GM21515 (cell line): ENCODE data around the gene STRBP.
"Not testable (repeated sequence)": the region's sequence is repeated elsewhere in the genome, so short reads cannot be mapped to it uniquely, and the experiment has no call there.

Source experiments
- ATAC-seq: cut with Tn5 transposase; IDR thresholded peaks from one replicate; pipeline ENCODE4 v1.9.1; 2021; ENCODE audit not compliant: unreplicated experiment

Gene STRBP

GRCh38 chr9:123268465-123269259, at the start of gene STRBP:
Gene STRBP (minus strand): TSS chr9:123268586. CDS start chr9:123184134, 84,452 bp downstream.
- peak; percentile 90 for ATAC-seq

DNA sequence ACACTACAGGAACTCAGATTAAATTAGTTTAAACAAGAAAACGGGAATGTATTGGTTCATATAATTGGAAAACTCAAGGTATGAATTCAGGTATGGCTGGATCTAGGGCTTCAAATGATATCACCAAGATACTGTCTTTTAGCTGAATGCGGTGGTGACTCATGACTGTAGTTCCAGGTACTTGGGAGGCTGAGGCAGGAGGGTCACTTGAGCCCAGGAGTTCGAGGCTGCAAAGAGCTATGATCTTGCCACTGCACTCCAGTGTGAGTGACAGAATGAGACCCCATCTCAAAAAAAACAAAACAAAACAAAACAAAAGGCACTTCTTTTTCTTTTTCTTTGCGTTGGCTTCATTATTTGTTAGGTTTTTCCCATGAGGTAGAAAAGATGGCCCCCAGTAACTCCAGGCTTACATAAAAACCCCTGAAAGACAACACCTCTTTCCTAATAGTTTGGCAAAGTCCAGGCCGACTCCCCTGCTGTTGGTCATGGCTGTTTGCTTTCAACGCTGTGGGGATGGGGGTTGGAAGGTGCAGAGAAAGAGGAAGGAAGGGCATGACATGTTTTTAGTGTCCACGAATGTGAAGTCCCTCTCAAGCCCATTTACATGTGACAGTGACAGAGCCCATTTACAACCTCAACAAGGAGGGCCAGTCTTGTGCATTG, 47.8 kb upstream of the STRBP start:
- no peak for ATAC-seq

DNA sequence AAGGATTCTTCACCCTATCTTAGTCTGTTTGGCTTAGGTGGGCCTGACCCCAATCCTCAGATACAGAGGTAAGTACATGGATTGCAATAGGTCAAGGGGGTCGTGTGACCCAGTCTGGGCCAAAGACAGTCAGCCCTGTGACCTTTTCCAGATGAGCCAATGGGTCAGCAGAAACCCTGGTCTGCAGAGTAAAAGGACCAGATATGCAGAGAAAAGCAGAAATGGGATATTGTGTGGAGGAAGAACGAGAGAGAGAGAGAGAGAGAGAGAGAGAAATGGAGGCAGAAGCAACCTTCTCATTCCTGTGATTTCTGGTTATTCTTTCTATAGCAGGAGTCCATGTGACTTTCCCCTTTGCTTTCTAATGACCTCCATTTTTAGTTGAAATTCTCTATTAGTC, 47.2 kb upstream of the STRBP start:
- ATAC-seq: no peak

DNA sequence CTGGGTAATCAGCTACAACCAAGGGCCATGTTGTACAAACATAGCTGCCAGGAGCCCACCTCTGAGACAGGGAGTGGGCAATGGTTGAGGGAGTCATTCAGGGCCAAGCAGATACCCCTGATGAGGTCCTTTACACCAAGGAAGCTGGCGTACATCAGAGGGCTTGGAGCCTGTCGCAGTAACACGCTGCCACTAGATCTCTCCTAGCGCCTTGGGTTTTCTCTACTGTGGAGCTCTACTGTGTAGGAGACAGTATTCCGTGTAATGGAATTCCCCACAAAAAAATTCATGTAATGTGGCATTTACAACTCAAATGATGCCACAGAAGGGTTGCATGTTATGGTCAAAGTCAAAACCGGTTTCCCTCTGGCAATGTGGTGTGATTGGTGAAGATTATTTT, 46.2 kb upstream of the STRBP start:
- no peak for ATAC-seq

- ATAC-seq: no peak
These were observed 44.0 kb upstream of the STRBP start for GRCh38 chr9:123312306-123312877.

GRCh38 chr9:123311250-123311752, 42.9 kb upstream of the STRBP start:
- no peak for ATAC-seq

DNA sequence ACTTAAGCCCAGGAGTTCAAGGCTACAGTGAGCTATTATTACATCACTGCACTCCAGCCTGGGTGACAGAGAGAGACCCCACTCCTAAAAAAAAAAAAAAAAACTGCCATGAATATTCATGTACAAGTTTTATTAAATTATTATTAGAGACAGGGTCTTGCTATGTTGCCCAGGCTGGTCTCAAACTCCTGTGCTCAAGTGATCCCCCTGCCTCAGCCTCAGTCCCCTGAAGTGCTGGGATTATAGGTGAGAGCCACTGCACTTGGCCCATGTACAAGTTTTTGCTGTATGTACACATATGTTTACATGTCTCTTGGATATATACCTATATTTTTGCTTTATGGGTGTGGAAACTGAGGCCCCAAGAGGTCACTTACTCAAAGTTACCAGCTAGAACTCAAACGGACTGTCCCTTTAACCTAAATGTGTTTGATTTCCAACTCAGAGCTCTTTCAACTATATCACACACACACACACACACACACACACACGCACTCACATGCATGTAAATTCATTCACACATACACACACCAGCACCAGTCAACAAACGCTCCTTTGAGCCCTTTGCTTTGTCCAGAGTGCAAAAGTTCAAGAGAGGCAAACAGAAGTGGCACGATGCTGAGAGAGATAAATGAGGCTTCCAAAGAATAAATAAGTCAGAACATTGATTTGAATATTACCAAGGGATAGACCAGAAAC, 42.3 kb upstream of the STRBP start:
- ATAC-seq: no peak

GRCh38 chr9:123309611-123310010, 41.2 kb upstream of the STRBP start:
- ATAC-seq: no peak

GRCh38 chr9:123305879-123306278, 37.5 kb upstream of the STRBP start:
- ATAC-seq: no peak

GRCh38 chr9:123304340-123304691, 35.9 kb upstream of the STRBP start:
- no peak for ATAC-seq

- no peak for ATAC-seq
These were observed 34.2 kb upstream of the STRBP start for GRCh38 chr9:123302348-123303214.

- ATAC-seq: not testable (repeated sequence)
These were observed 33.5 kb upstream of the STRBP start for GRCh38 chr9:123301936-123302335.

GRCh38 chr9:123300554-123300953, 32.2 kb upstream of the STRBP start:
- no peak for ATAC-seq

- ATAC-seq: no peak
These were observed 31.3 kb upstream of the STRBP start for GRCh38 chr9:123299558-123300126.

DNA sequence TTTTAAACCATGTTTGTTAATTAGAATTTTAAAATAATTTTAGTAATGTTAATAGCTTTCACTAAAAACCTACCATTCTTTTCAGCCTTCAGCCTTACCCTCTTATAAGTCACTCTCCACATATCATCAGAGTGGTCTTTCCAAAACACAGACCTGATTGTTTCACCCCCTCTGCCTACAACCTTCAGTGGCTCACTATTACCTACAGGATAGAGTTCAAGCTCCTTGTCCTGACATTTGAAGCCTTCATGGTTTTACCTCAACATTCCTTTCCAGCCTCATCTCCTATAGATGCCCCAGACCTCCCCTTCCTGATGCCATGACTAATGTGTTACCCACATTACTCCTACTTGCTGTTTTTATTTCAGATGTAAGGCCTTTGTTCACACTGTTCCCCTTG, 27.8 kb upstream of the STRBP start:
- no peak for ATAC-seq

DNA sequence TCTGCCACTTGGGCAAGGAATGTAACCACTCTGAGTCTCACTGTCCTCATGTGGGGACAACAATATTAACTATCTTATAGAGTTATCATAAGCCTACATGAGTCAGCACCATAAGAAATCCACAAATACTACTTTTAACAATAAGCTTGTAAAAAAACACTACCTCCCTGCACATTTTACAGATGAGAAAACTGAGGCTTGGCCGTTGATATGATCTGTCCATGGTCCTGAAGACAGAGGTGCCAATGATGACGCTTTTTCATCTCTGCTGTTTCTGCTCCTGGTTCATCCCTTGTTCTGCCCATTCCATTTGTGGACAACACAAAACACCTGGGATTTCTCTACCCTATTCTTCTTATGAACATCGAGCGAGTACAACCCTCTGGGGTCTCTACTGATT, 23.4 kb upstream of the STRBP start:
- ATAC-seq: no peak

GRCh38 chr9:123290764-123291163, 22.4 kb upstream of the STRBP start:
- no peak for ATAC-seq

GRCh38 chr9:123287639-123288038, 19.3 kb upstream of the STRBP start:
- ATAC-seq: no peak

DNA sequence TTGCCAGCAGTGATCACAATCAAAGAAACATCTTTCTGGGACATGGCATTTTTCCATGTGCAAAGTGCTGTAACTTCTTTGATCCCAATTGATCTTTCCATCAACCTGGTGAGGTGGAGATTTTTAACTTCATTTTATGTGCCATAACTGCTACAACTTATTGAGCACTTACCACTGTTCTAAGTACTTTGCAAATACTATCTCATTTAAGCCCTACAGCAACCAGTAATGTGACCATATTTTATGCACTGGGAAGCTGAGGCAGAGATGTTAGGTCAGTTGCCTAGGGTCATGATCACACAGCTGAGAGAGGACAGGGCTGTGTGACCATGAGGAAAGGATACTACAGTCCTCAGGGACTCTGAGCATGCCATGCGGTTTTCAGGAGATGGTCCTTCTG, 17.9 kb upstream of the STRBP start:
- no peak for ATAC-seq

GRCh38 chr9:123284656-123285055, 16.3 kb upstream of the STRBP start:
- ATAC-seq: no peak
